BLaER1 treated with 17β-estradiol and CSF1 and Interleukin-3, amounts not matched to agents 10 nM and 100 nM (cell line): Measurements from ENCODE around the gene CERS6.

Experiments used
- H3K27ac ChIP-seq, 11 experiments: shearing (Covaris generic); formaldehyde crosslinking; 2 replicates each; pipeline ENCODE4 v1.8.1; 2022
- H3K27me3 ChIP-seq, 11 experiments: shearing (Covaris generic); formaldehyde crosslinking; 2 replicates each; pipeline ENCODE4 v1.8.1; 2022
- H3K36me3 ChIP-seq, 11 experiments: shearing (Covaris generic); formaldehyde crosslinking; 2 replicates each; pipeline ENCODE4 v1.8.1; 2022
- H3K4me1 ChIP-seq, 10 experiments: shearing (Covaris generic); formaldehyde crosslinking; 2 replicates each; pipeline ENCODE4 v1.8.1; 2022
- H3K4me2 ChIP-seq, 11 experiments: shearing (Covaris generic); formaldehyde crosslinking; 2 replicates each; pipeline ENCODE4 v1.8.1; 2022
- H3K4me3 ChIP-seq, 10 experiments: shearing (Covaris generic); formaldehyde crosslinking; 2 replicates each; pipeline ENCODE4 v1.8.1; 2022
- H3K9ac ChIP-seq, 11 experiments: shearing (Covaris generic); formaldehyde crosslinking; 2 replicates each; pipeline ENCODE4 v1.8.1; 2022
- H3K9me3 ChIP-seq, 11 experiments: shearing (Covaris generic); formaldehyde crosslinking; replicated peaks in 1 of 11; 2 replicates each; pipeline ENCODE4 v1.8.1; 2022
- H4K20me1 ChIP-seq, 11 experiments: shearing (Covaris generic); formaldehyde crosslinking; 2 replicates each; pipeline ENCODE4 v1.8.1; 2022
- Cebpa-rat ChIP-seq, 11 experiments: shearing (Covaris generic); IDR thresholded peaks; 2 replicates each; pipeline ENCODE4 v1.8.1; 2022

Gene CERS6

DNA sequence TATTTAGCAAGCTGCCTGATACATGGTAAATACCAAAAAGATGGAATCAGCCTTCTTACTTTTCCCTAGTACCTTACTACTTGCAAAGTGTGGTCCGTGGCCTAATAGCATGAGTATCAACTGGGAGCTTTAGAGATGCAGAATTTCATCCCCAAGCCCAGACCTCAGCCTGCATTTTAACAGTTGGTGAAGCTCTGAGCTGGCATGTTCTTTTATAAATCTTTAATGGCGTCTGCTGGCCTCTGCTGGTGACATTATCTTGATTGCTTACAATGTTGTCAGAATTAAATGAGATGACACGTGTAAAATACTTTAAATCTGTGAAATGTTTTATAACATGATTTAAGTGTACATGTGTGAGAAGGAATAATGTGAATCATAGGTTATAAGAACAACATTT lies 231.2 kb downstream of the CERS6 start:
- H3K9me3 ChIP-seq: no peaks in the 10 kb centered on the region
- H3K36me3 ChIP-seq: peaks cover 18 to 41% (median 29%) of the 10 kb centered on the region in 11 experiments
- H3K27me3 ChIP-seq: no peaks in the 10 kb centered on the region
- H3K4me2 ChIP-seq: no peak overlapping the region
- H4K20me1 ChIP-seq: peaks cover 0 to 47% (median 4%) of the 10 kb centered on the region in 11 experiments; a peak in 10 of 22 replicates
- no peak overlapping the region for H3K27ac ChIP-seq
- no peak for TF ChIP-seq Cebpa-rat (IDR thresholded peaks at IDR 0.05)
- no peak overlapping the region for H3K9ac ChIP-seq
- H3K4me3 ChIP-seq: no peak overlapping the region
- H3K4me1 ChIP-seq: peaks cover 0 to 9% (median 6%) of the 10 kb centered on the region in 10 experiments; a peak in 7 of 20 replicates

DNA sequence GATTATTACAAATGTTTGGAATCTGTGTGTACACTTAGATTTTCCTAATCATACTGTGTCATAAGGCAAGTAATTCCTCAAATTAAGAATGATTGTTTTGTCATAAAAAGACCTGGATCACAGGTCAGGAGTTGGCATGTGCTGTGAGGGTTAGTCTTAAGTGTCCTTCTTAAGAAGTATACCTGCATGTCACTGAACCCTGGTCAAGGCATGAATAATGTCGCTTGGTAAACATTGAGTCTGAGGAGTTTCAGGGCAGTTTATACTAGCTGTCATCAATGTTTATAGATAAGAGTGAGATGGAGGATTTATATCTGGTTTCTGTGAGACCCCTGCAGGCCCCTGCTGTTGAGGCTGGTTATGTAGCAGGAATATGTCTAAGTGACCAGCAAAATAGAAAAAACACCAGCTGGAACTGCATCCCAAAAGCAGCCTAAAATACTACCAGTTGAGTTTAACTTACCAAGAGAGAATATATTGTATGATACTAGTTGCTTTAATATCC lies 234.4 kb downstream of the CERS6 start:
- H3K4me1 ChIP-seq: no peaks in the 10 kb centered on the region
- H4K20me1 ChIP-seq: peaks cover 0 to 39% (median 3%) of the 10 kb centered on the region in 11 experiments; a peak in 9 of 22 replicates
- no peaks in the 10 kb centered on the region for H3K27me3 ChIP-seq
- no peak overlapping the region for H3K27ac ChIP-seq
- H3K9me3 ChIP-seq: 0 out of 22 replicates have a peak, but pooled peaks cover 0 to 3% (median 0%) of the 10 kb centered on the region in 11 experiments
- no peak overlapping the region for H3K4me2 ChIP-seq
- no peak for TF ChIP-seq Cebpa-rat (IDR thresholded peaks at IDR 0.05)
- no peak overlapping the region for H3K9ac ChIP-seq
- no peak overlapping the region for H3K4me3 ChIP-seq
- H3K36me3 ChIP-seq: peaks cover 32 to 60% (median 53%) of the 10 kb centered on the region in 11 experiments

DNA sequence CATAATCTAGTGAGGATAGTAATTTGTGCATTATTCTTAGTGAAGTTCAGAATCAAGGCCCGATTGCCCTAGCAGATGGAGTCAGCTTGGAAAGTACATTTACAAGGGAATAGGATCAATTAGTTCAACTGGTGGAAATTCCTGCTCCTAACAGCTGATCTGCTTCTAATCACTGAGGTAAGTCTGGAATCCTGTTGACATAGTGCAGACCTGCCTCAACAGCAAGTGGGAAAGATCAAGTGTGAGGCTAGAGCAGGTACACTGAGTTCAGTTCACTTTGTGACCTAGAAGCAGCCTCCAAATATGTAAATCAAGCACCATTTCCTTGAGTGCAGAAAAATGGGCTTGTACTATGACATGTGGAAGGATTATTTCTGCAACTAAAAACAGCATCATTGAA lies 235.1 kb downstream of the CERS6 start:
- H3K27me3 ChIP-seq: no peaks in the 10 kb centered on the region
- no peak overlapping the region for H3K4me3 ChIP-seq
- peaks cover 0 to 33% (median 3%) of the 10 kb centered on the region in 11 experiments; a peak in 9 of 22 replicates for H4K20me1 ChIP-seq
- H3K4me1 ChIP-seq: no peaks in the 10 kb centered on the region
- TF ChIP-seq Cebpa-rat (IDR thresholded peaks at IDR 0.05): no peak
- H3K36me3 ChIP-seq: peaks cover 40 to 64% (median 56%) of the 10 kb centered on the region in 11 experiments
- no peak overlapping the region for H3K27ac ChIP-seq
- no peak overlapping the region for H3K9ac ChIP-seq
- no peak overlapping the region for H3K4me2 ChIP-seq
- H3K9me3 ChIP-seq: peaks cover 0 to 6% (median 0%) of the 10 kb centered on the region in 11 experiments; a peak in 2 of 22 replicates

DNA sequence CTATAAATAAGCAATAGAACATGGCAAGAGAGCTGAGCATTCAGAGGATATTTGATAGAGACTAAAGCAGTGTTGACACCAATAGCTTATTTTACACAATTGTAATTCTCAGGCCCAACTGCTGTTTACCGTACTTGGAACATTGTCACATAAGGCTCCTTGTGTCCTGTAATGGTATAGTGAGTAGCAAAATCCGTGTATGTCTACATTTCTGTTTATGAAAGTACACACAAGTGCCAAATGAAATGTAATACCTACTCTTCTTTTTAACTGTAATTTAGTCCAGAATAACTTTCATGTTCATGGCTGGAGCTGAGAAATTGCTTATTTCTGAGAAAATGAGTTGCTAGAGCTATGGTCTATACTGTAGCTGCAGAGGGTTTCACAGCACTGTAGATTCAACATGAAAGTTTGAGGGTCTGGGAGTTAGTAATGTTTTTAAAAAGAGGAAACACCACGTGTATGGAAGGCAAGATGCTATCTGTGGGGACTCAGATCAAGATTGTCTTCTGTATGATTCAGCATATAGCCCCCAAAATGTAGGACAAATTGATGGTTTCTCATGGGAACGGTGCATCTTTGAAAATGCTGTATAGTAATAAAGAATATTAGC lies 236.2 kb downstream of the CERS6 start:
- Histone ChIP-seq H3K27ac (no peak overlapping the region), H3K4me1 (no peaks in the 10 kb centered on the region), H3K9me3 (peaks cover 0 to 17% (median 6%) of the 10 kb centered on the region in 11 experiments; a peak in 8 of 22 replicates), H4K20me1 (peaks cover 0 to 30% (median 0%) of the 10 kb centered on the region in 11 experiments; a peak in 8 of 22 replicates), H3K4me3 (no peak overlapping the region), H3K36me3 (peaks cover 50 to 75% (median 66%) of the 10 kb centered on the region in 11 experiments), H3K4me2 (no peak overlapping the region), H3K27me3 (no peaks in the 10 kb centered on the region), H3K9ac (no peak overlapping the region)
- TF ChIP-seq Cebpa-rat (IDR thresholded peaks at IDR 0.05): no peak

DNA sequence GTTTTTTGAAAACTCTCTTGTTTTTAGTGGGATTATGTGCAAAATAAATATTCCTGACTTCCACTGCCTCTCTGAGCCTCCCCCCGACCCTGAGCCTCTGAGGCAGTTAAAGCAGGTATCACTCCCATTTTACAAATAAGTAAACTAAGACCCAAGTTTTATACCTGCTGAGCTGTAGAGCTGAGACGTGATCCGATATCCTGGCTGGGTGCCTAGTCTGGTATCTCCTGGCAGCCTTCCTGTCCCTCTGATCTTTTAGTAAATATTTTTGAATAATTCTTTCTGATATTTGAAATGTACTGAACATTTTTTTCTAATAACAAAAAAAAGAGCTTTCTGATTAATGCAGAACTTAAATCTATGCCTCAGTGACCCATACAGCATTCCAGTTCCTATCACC lies 238.1 kb downstream of the CERS6 start:
- H3K4me1 ChIP-seq: no peaks in the 10 kb centered on the region
- peaks cover 0 to 29% (median 17%) of the 10 kb centered on the region in 11 experiments; a peak in 18 of 22 replicates for H3K9me3 ChIP-seq
- no peak overlapping the region for H3K4me3 ChIP-seq
- H4K20me1 ChIP-seq: peaks cover 0 to 17% (median 0%) of the 10 kb centered on the region in 11 experiments; a peak in 2 of 22 replicates
- no peak overlapping the region for H3K9ac ChIP-seq
- H3K27me3 ChIP-seq: no peaks in the 10 kb centered on the region
- H3K36me3 ChIP-seq: peaks cover 68 to 90% (median 85%) of the 10 kb centered on the region in 11 experiments
- no peak overlapping the region for H3K27ac ChIP-seq
- TF ChIP-seq Cebpa-rat (IDR thresholded peaks at IDR 0.05): no peak
- no peak overlapping the region for H3K4me2 ChIP-seq

DNA sequence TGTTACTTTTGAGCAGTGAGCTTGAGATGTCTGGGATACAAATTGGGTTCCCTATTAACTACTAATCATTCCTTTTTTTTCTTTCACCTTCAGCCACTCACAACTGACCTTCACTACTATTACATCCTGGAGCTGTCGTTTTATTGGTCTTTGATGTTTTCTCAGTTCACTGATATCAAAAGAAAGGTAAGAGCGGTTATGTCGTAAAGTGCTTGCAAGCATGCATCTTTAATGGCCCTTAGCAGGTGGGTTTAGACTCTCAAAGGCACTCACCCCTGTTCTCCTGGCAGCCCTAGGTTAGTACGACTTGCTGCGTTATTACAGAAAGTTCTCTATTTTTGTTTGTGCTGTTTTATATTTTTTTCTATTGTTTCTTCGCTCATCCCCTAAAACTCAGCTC lies 238.8 kb downstream of the CERS6 start:
- Histone ChIP-seq H3K4me3 (no peak overlapping the region), H3K27ac (no peak overlapping the region), H3K4me1 (no peaks in the 10 kb centered on the region), H3K4me2 (no peak overlapping the region), H4K20me1 (peaks cover 0 to 13% (median 0%) of the 10 kb centered on the region in 11 experiments; a peak in 2 of 22 replicates), H3K36me3 (peaks cover 73 to 96% (median 87%) of the 10 kb centered on the region in 11 experiments), H3K9me3 (peaks cover 0 to 29% (median 17%) of the 10 kb centered on the region in 11 experiments; a peak in 18 of 22 replicates), H3K27me3 (no peaks in the 10 kb centered on the region), H3K9ac (no peak overlapping the region)
- TF ChIP-seq Cebpa-rat (IDR thresholded peaks at IDR 0.05): no peak

DNA sequence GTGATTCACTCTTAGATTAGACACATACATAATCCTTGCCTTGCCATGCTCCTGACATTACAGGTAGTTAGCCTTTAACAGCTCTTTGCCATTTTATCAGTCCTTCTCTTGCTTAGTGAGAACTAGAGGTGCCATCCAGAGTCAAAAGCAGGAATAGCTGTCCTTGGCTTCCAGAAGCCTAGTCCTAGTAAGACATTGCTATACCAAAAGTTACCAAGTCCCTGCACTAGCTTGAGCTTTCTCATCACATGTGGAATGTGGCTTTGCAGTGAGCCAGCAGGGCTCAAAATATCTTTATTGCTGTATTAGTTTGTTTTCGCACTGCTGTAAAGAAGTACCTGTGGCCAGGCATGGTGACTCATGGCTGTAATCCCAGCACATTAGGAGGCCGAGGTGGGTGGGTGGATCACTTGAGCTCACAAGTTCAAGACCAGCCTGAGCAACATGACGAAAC lies 241.6 kb downstream of the CERS6 start:
- Histone ChIP-seq H3K4me1 (no peaks in the 10 kb centered on the region), H3K27me3 (no peaks in the 10 kb centered on the region), H4K20me1 (peaks cover 0 to 11% (median 0%) of the 10 kb centered on the region in 11 experiments; a peak in 5 of 22 replicates), H3K9me3 (peaks cover 0 to 29% (median 17%) of the 10 kb centered on the region in 11 experiments; a peak in 18 of 22 replicates), H3K9ac (no peak overlapping the region), H3K4me3 (no peak overlapping the region), H3K36me3 (peaks cover 57 to 80% (median 66%) of the 10 kb centered on the region in 11 experiments), H3K4me2 (no peak overlapping the region), H3K27ac (no peak overlapping the region)
- no peak for TF ChIP-seq Cebpa-rat (IDR thresholded peaks at IDR 0.05)

DNA sequence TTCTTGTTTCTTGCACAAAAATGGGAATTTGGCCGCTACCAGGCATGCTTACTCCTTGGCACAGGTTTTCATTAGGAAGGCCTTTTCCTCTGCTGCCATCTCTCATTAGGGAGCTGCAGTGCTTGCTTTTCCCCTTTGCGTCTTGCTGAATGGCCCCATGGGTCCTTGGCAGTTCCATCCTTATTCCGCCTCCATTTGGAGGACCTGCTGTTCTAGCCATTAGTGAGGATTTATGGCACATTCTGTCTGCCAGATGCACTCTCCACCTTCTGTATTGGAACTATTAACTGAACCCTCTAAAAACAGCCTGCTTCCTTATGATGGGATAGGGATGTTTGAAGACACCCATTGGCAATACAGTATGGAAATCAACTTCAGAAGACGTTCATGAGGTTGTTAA lies 242.9 kb downstream of the CERS6 start:
- Histone ChIP-seq H3K4me1 (no peaks in the 10 kb centered on the region), H3K9me3 (peaks cover 0 to 29% (median 17%) of the 10 kb centered on the region in 11 experiments; a peak in 18 of 22 replicates), H3K36me3 (peaks cover 51 to 82% (median 67%) of the 10 kb centered on the region in 11 experiments), H4K20me1 (peaks cover 0 to 13% (median 0%) of the 10 kb centered on the region in 11 experiments; a peak in 6 of 22 replicates), H3K4me2 (no peak overlapping the region), H3K9ac (no peak overlapping the region), H3K27me3 (no peaks in the 10 kb centered on the region), H3K27ac (no peak overlapping the region), H3K4me3 (no peak overlapping the region)
- TF ChIP-seq Cebpa-rat (IDR thresholded peaks at IDR 0.05): no peak

DNA sequence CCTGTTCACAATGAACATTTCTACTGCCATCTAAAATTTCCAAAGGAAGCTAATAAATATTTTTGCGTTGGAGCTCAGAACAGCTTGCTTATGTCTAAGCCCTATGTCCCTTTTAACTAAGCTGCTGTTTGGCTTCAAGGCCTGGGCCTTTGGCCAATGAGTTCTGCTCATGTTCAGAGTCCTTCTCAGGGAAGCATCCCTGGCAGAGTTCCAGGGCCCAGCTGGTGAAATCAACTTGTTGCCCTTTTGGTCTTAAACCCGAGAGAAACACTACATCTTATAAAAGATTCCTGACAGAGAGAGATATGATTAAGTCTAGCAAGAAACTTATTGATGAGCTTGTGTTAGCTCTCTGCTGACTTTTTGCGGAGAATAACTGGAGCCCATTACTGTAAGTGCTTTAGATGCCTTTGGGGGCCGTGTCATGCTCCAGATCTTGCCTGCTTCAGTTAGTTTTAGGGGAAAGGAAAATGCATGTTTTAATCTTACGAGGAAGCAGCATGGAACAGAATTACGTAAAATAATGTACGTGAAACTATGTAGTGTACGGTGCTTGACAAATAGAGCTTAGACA lies 243.9 kb downstream of the CERS6 start:
- H3K27me3 ChIP-seq: no peaks in the 10 kb centered on the region
- H3K9me3 ChIP-seq: peaks cover 0 to 29% (median 17%) of the 10 kb centered on the region in 11 experiments; a peak in 18 of 22 replicates
- H3K36me3 ChIP-seq: peaks cover 45 to 81% (median 61%) of the 10 kb centered on the region in 11 experiments
- H3K27ac ChIP-seq: no peak overlapping the region
- H3K4me1 ChIP-seq: no peaks in the 10 kb centered on the region
- no peak overlapping the region for H3K4me3 ChIP-seq
- no peak overlapping the region for H3K9ac ChIP-seq
- no peak for TF ChIP-seq Cebpa-rat (IDR thresholded peaks at IDR 0.05)
- H3K4me2 ChIP-seq: no peak overlapping the region
- H4K20me1 ChIP-seq: peaks cover 0 to 17% (median 3%) of the 10 kb centered on the region in 11 experiments; a peak in 7 of 22 replicates
